ENCODE results near the gene GCGR. TPM values are rescaled to one million over a fixed set of nuclear protein-coding genes. Genes with fewer than 3 reads are reported as not detected.

GCGR gene
- total RNA-seq, 2 experiments from 2014 or later = not detected

GRCh38 chr17:81828656-81829055 lies 24.7 kb downstream of the GCGR start:
- no peak overlapping the region for H3K27ac Mint-ChIP-seq
- H3K36me3 Mint-ChIP-seq (ENCODE audit: low read depth) = peaks cover 3% of the 10 kb centered on the region
- CTCF ChIA-PET = no interaction called here
- DNase-seq = no peak
- no peaks in the 10 kb centered on the region for H3K27me3 Mint-ChIP-seq (ENCODE audit: low read depth)
- peaks cover 20% of the 10 kb centered on the region for H3K4me1 Mint-ChIP-seq (ENCODE audit: low read depth)
- H3K9me3 Mint-ChIP-seq = no peaks in the 10 kb centered on the region
- intact Hi-C loops (cut with micrococcal nuclease) = no loop called here
- no peak overlapping the region for H3K4me3 Mint-ChIP-seq

DNA sequence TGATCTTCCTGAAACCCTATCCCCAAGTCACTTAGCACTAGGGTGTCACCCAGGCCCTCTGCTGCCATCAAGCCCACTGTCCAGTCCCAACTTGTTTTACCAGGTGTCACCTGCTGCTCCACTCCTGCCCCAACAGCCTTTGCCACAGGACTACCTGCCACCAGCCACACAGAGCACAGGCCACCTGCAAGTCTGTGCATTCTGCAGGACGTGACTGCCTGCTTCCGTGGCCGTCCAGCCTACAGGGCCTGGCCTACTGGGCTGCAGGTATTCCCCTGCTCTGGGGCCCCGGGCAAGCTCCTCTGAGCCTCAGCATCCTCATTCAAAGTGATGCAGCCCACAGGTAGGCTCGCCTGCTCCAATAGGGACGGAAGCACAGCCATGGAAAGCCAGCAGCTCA lies 25.9 kb downstream of the GCGR start:
- no peaks in the 10 kb centered on the region for H3K9me3 Mint-ChIP-seq
- H3K4me3 Mint-ChIP-seq = no peak overlapping the region
- intact Hi-C loops (cut with micrococcal nuclease) = no loop called here
- peaks cover 4% of the 10 kb centered on the region for H3K36me3 Mint-ChIP-seq (ENCODE audit: low read depth)
- H3K4me1 Mint-ChIP-seq (ENCODE audit: low read depth) = peaks cover 20% of the 10 kb centered on the region
- DNase-seq = no peak
- CTCF ChIA-PET = no interaction called here
- H3K27me3 Mint-ChIP-seq (ENCODE audit: low read depth) = no peaks in the 10 kb centered on the region
- H3K27ac Mint-ChIP-seq = no peak overlapping the region

DNA sequence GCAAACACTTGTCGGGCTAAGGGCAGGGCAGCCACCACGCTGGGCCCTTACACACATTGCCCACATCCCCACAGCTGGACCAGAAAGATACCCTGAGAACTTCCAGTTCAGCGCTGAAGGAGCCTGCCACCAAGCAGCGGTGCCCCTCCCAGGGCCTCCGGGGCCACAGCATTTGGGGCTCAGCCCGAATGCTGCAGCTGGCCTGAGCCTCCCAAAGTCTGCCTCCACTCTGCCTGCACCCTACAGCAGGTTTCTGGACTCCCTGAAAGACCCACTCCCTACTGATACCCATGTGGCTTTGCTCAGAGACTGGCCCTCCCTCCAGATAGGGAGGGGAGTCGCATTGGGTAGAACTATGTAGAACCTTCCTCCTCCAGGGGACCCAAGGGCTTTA lies 27.6 kb downstream of the GCGR start:
- intact Hi-C loops (cut with micrococcal nuclease) = no loop called here
- H3K4me1 Mint-ChIP-seq (ENCODE audit: low read depth) = peaks cover 16% of the 10 kb centered on the region
- no peak for DNase-seq
- H3K27ac Mint-ChIP-seq = peak overlapping the region; percentile 88
- no peaks in the 10 kb centered on the region for H3K9me3 Mint-ChIP-seq
- peaks cover 4% of the 10 kb centered on the region for H3K36me3 Mint-ChIP-seq (ENCODE audit: low read depth)
- CTCF ChIA-PET = no interaction called here
- peak overlapping the region; percentile 95 for H3K4me3 Mint-ChIP-seq
- no peaks in the 10 kb centered on the region for H3K27me3 Mint-ChIP-seq (ENCODE audit: low read depth)

GRCh38 chr17:81831957-81832607 lies 28.1 kb downstream of the GCGR start:
- CTCF ChIA-PET = interaction anchor here (1.0 kb wide), 1 partner anchor 10 kb away, joined by 3 read pairs; no protein-coding TSS in a partner anchor
- no peaks in the 10 kb centered on the region for H3K9me3 Mint-ChIP-seq
- peak overlapping the region; percentile 95 for H3K4me3 Mint-ChIP-seq

GRCh38 chr17:81832608-81833159 lies 28.7 kb downstream of the GCGR start:
- intact Hi-C loops (cut with micrococcal nuclease) = loop anchor here (1.0 to 2.0 kb wide), 3 partner anchors 28 to 150 kb away; partner anchors contain the start of genes ALYREF, ANAPC11, ARL16 and P4HB
- peak overlapping the region; percentile 88 for H3K27ac Mint-ChIP-seq
- H3K4me3 Mint-ChIP-seq = peak overlapping the region; percentile 95
- peaks cover 4% of the 10 kb centered on the region for H3K36me3 Mint-ChIP-seq (ENCODE audit: low read depth)
- CTCF ChIA-PET = interaction anchor here (1.0 kb wide), 1 partner anchor 11 kb away, joined by 3 read pairs; no protein-coding TSS in a partner anchor
- no peaks in the 10 kb centered on the region for H3K27me3 Mint-ChIP-seq (ENCODE audit: low read depth)
- H3K4me1 Mint-ChIP-seq (ENCODE audit: low read depth) = peaks cover 16% of the 10 kb centered on the region
- H3K9me3 Mint-ChIP-seq = no peaks in the 10 kb centered on the region
- DNase-seq = peak; percentile 51

More at GRCh38 chr17:81831957-81832607, 28.1 kb downstream of the GCGR start:
- Mint-ChIP-seq H3K27ac (peak overlapping the region; percentile 88), H3K27me3 (ENCODE audit: low read depth) (no peaks in the 10 kb centered on the region), H3K36me3 (ENCODE audit: low read depth) (peaks cover 4% of the 10 kb centered on the region), H3K4me1 (ENCODE audit: low read depth) (peaks cover 16% of the 10 kb centered on the region)
- intact Hi-C loops (cut with micrococcal nuclease) = loop anchor here (1.0 to 2.0 kb wide), 3 partner anchors 28 to 149 kb away; partner anchors contain the start of genes ALYREF, ANAPC11, ARL16 and P4HB
- DNase-seq = peak; percentile 66

DNA sequence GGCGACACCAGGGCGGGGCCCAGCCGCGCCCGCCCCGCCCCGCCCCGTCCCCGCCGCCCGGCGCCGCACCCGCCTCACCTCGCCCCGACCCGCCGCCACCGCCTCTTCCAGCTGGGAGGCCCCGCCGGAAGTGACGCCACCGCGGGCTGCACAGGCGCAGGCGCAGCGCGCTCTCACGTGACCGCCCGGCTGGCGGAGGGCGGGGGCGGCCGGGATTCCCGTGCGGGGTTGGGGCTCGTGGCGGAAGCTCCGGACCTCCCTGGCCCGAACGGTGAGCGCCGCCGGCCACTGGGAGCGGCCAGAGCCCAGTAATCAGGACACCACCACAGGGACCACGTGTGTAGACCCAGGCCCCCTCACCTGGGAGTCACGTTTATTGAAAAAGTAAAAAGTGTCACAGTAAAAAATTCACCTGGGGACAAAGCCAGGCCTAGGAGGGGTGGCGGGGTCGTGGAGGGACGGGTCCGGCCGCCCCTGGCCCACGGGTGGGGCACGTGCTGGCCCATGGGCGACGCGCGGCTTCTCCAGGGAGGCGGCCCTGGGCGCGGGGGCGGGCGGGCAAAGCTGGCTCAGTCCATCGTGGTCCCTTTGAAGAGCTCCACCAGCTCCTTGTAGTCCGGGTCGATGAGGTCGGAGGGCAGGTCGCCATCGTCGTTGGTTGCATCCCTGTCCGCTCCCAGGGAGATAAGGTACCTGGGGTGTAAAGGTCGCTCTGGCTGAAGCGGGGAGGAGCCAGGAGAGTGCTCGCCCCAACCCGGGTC lies 29.4 kb downstream of the GCGR start, which contains the start of gene MCRIP1:
Gene MCRIP1, minus strand, starts transcription at position 132 of the 761 bp plus-strand sequence. CDS start 8,785 bp downstream, outside the sequence.
- no peaks in the 10 kb centered on the region for H3K9me3 Mint-ChIP-seq
- peaks cover 4% of the 10 kb centered on the region for H3K36me3 Mint-ChIP-seq (ENCODE audit: low read depth)
- peak; percentile 95 for DNase-seq
- intact Hi-C loops (cut with micrococcal nuclease) = loop anchor here (2.0 kb wide), 2 partner anchors 57 to 151 kb away; partner anchors contain the start of genes ALYREF, ANAPC11 and ARL16
- H3K27ac Mint-ChIP-seq = peak within 1 kb of the TSS; percentile 88
- peaks cover 16% of the 10 kb centered on the region for H3K4me1 Mint-ChIP-seq (ENCODE audit: low read depth)
- H3K4me3 Mint-ChIP-seq = peak within 1 kb of the TSS; percentile 95
- no peaks in the 10 kb centered on the region for H3K27me3 Mint-ChIP-seq (ENCODE audit: low read depth)
- CTCF ChIA-PET = no interaction called here

- H3K4me1 Mint-ChIP-seq (ENCODE audit: low read depth) = peaks cover 14% of the 10 kb centered on the region
- H3K27me3 Mint-ChIP-seq (ENCODE audit: low read depth) = no peaks in the 10 kb centered on the region
- no peaks in the 10 kb centered on the region for H3K9me3 Mint-ChIP-seq
- CTCF ChIA-PET = interaction anchor here (0.7 kb wide), 1 partner anchor 98 kb away, joined by 3 read pairs; no protein-coding TSS in a partner anchor
- peak overlapping the region; percentile 82 for H3K4me3 Mint-ChIP-seq
- peak overlapping the region; percentile 78 for H3K27ac Mint-ChIP-seq
- DNase-seq = no peak
- peaks cover 4% of the 10 kb centered on the region for H3K36me3 Mint-ChIP-seq (ENCODE audit: low read depth)
- intact Hi-C loops (cut with micrococcal nuclease) = loop anchor here (2.0 kb wide), 2 partner anchors 57 to 151 kb away; partner anchors contain the start of genes ALYREF, ANAPC11 and ARL16
Observed at GRCh38 chr17:81833921-81834830, 30.2 kb downstream of the GCGR start.

DNA sequence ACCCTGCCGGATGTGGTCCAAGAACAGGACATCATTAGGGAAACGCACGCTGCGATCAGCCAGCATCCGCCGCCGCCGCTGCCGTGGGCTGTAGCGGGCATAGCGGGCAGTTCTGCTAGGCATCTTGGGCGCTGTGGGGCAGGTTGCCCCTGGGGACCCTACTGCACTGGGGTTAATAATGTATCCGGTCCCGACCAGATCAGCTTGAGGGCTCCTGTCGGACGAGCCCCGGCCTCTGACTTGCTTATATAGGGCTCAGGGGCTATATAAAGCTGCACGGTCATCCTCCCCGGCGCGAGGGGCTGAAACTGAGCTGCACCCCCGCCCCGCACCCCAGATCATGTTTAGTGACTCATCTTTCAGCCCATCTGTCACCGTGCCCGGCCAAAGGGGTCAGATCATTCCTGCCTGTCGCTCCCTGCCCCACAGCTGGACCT lies 30.9 kb downstream of the GCGR start, which contains the start of gene PPP1R27:
Gene PPP1R27, minus strand, starts transcription at position 220 of the 437 bp plus-strand sequence. Its CDS starts 97 bp downstream, at position 123.
- Mint-ChIP-seq H3K27me3 (ENCODE audit: low read depth) (no peaks in the 10 kb centered on the region), H3K9me3 (no peaks in the 10 kb centered on the region), H3K4me1 (ENCODE audit: low read depth) (peaks cover 14% of the 10 kb centered on the region), H3K36me3 (ENCODE audit: low read depth) (peaks cover 4% of the 10 kb centered on the region), H3K4me3 (peak within 1 kb of the TSS; percentile 82), H3K27ac (peak within 1 kb of the TSS; percentile 78)
- CTCF ChIA-PET = no interaction called here
- DNase-seq = no peak
- intact Hi-C loops (cut with micrococcal nuclease) = no loop called here

GRCh38 chr17:81837641-81838040 lies 33.7 kb downstream of the GCGR start:
- no peaks in the 10 kb centered on the region for H3K9me3 Mint-ChIP-seq
- CTCF ChIA-PET = interaction anchor here (0.6 kb wide), 1 partner anchor 119 kb away, joined by 3 read pairs; no protein-coding TSS in a partner anchor
- intact Hi-C loops (cut with micrococcal nuclease) = no loop called here
- no peak overlapping the region for H3K27ac Mint-ChIP-seq
- H3K36me3 Mint-ChIP-seq (ENCODE audit: low read depth) = peaks cover 2% of the 10 kb centered on the region
- no peaks in the 10 kb centered on the region for H3K27me3 Mint-ChIP-seq (ENCODE audit: low read depth)
- no peaks in the 10 kb centered on the region for H3K4me1 Mint-ChIP-seq (ENCODE audit: low read depth)
- no peak overlapping the region for H3K4me3 Mint-ChIP-seq
- no peak for DNase-seq

DNA sequence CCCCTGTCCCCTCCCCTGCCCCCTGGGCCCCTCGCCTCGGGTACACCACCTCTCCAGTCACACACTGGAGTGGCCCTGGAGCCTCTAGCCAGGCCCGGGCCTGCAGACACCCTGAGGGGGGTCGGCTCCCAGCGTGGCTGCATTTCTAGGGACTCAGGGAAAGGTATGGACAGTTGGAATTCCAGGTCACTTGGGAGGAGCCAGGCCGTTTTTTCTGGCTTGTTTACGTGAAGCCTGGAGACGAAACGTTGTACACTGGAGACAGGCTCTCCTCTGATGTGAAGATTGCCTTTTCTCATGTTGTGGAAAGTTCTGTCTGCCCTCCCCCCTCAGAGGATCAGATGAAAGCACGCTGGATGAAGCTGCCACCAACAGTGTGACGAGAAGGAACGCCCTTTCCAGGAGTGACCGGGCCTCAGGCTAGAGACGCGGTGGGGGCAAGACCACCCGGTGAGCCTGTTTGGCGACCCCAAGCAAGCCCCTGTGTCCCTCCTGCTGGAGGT lies 34.9 kb downstream of the GCGR start:
- H3K9me3 Mint-ChIP-seq = no peaks in the 10 kb centered on the region
- no peak for DNase-seq
- H3K36me3 Mint-ChIP-seq (ENCODE audit: low read depth) = no peaks in the 10 kb centered on the region
- no peaks in the 10 kb centered on the region for H3K4me1 Mint-ChIP-seq (ENCODE audit: low read depth)
- CTCF ChIA-PET = interaction anchor here (0.6 to 0.7 kb wide), 2 partner anchors 75 to 489 kb away, joined by 3 to 6 read pairs; no protein-coding TSS in a partner anchor
- intact Hi-C loops (cut with micrococcal nuclease) = no loop called here
- no peaks in the 10 kb centered on the region for H3K27me3 Mint-ChIP-seq (ENCODE audit: low read depth)
- H3K27ac Mint-ChIP-seq = no peak overlapping the region
- H3K4me3 Mint-ChIP-seq = no peak overlapping the region

DNA sequence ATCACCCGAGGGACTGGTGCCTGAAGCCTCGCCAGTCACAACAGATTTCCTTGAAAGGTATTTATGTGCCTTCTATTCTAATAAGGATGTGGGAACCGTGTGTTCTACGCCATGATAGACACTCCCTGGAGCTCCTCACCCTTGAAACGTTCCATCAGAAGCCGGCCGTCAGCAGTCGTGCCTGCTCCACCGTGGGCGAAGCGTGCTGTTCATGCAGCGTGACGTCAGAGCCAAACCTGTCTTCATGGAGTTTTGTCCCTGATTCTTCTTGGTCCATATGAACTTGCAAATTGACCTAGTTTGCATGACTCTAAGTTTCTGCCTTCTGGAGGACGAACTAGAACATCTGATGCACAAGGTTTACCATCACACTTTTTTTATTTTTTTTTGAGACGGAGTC lies 35.4 kb downstream of the GCGR start:
- H3K4me3 Mint-ChIP-seq = no peak overlapping the region
- no peak overlapping the region for H3K27ac Mint-ChIP-seq
- no peak for DNase-seq
- H3K9me3 Mint-ChIP-seq = no peaks in the 10 kb centered on the region
- CTCF ChIA-PET = interaction anchor here (0.7 kb wide), 1 partner anchor 489 kb away, joined by 6 read pairs; no protein-coding TSS in a partner anchor
- H3K4me1 Mint-ChIP-seq (ENCODE audit: low read depth) = no peaks in the 10 kb centered on the region
- no peaks in the 10 kb centered on the region for H3K36me3 Mint-ChIP-seq (ENCODE audit: low read depth)
- H3K27me3 Mint-ChIP-seq (ENCODE audit: low read depth) = no peaks in the 10 kb centered on the region
- intact Hi-C loops (cut with micrococcal nuclease) = no loop called here

All from activated naive CD4-positive, alpha-beta T cell treated with anti-CD3 and anti-CD28 coated beads for 36 hours (primary cell).